SU-DHL-6 (cell line): ENCODE results near the gene PLAC1.

Experiments
- H2AFZ ChIP-seq: fragments of 200-600 bp; sonication (generic); 2 replicates; pipeline ENCODE4 v1.6.1; 2014; ENCODE audit warnings: low read depth, mild to moderate bottlenecking, moderate library complexity, mixed read lengths, antibody characterized with exemption, low read length; ENCODE audit not compliant: severe bottlenecking
- H3F3A ChIP-seq: fragments of 200-600 bp; shearing (Covaris generic); 2 replicates; pipeline ENCODE4 v1.6.0; 2016; ENCODE audit warnings: antibody characterized with exemption, mild to moderate bottlenecking; ENCODE audit not compliant: insufficient read depth
- H3K27ac ChIP-seq: fragments of 200-600 bp; sonication (generic); 2 replicates; pipeline ENCODE4 v1.5.1; 2016; ENCODE audit warnings: low read depth, mild to moderate bottlenecking, low read length, moderate library complexity, mixed read lengths
- H3K27me3 ChIP-seq: fragments of 200-600 bp; sonication (generic), shearing (Covaris generic); 2 replicates; pipeline ENCODE4 v1.6.0; 2014; ENCODE audit warnings: mild to moderate bottlenecking, low read length
- H3K36me3 ChIP-seq: fragments of 200-600 bp; sonication (generic); 2 replicates; pipeline ENCODE4 v1.6.1; 2014; ENCODE audit warnings: mild to moderate bottlenecking, low read length, mixed read lengths
- H3K4me2 ChIP-seq: fragments of 300-600, 200-600 bp; shearing (Covaris generic), sonication (generic); 2 replicates; pipeline ENCODE4 v1.6.0; 2014; ENCODE audit warnings: low read length, low read depth, mild to moderate bottlenecking; ENCODE audit not compliant: poor library complexity, severe bottlenecking
- H3K4me3 ChIP-seq: fragments of 200-600 bp; sonication (generic); 2 replicates; pipeline ENCODE4 v1.5.1; 2014; ENCODE audit warnings: antibody characterized with exemption, low read length, mild to moderate bottlenecking, mixed read lengths; ENCODE audit not compliant: insufficient read depth, poor library complexity, severe bottlenecking
- H3K79me2 ChIP-seq: fragments of 200-600 bp; sonication (generic); 2 replicates; pipeline ENCODE4 v1.6.1; 2014; ENCODE audit warnings: mild to moderate bottlenecking, low read length, moderate library complexity; ENCODE audit not compliant: insufficient read depth
- H3K9ac ChIP-seq: fragments of 200-600 bp; sonication (generic); 2 replicates; pipeline ENCODE4 v1.7.0; 2014; ENCODE audit warnings: mild to moderate bottlenecking, low read length
- H3K9me2 ChIP-seq: fragments of 200-600 bp; sonication (generic); replicated peaks from 2 replicates; pipeline ENCODE4 v1.6.1; 2014; ENCODE audit warnings: low read length; ENCODE audit not compliant: insufficient read depth
- H3K9me3 ChIP-seq: fragments of 200-600 bp; sonication (generic); 2 replicates; pipeline ENCODE4 v1.6.1; 2014; ENCODE audit warnings: low read length, mixed read lengths; ENCODE audit not compliant: insufficient read depth
- H4K20me1 ChIP-seq: fragments of 200-600 bp; sonication (generic); 2 replicates; pipeline ENCODE4 v1.6.1; 2014; ENCODE audit warnings: low read depth, mild to moderate bottlenecking, antibody characterized with exemption, low read length, moderate library complexity, mixed read lengths
- CTCF ChIP-seq: fragments of 200-600 bp; sonication (generic); IDR thresholded peaks from one replicate; pipeline ENCODE4 v1.5.1; 2017; ENCODE audit warnings: antibody characterized with exemption, mild to moderate bottlenecking, low read length, moderate library complexity; ENCODE audit not compliant: insufficient read depth, poor library complexity, severe bottlenecking
- EZH2phosphoT487 ChIP-seq: fragments of 200-600 bp; sonication (generic), shearing (Covaris generic); conservative IDR thresholded peaks from 2 replicates; pipeline ENCODE4 v1.6.1; 2018; ENCODE audit warnings: mild to moderate bottlenecking, antibody characterized with exemption, low read length, moderate library complexity, mixed read lengths

The PLAC1 gene

GRCh38 chrX:134694333-134695322 is 36.4 kb upstream of the PLAC1 start:
- Histone ChIP-seq H3K9ac (no peak overlapping the region), H3K27me3 (no peaks in the 10 kb centered on the region), H2AFZ (no peak overlapping the region), H3K27ac (no peak overlapping the region), H3K4me2 (no peak overlapping the region), H3K4me3 (no peak overlapping the region), H4K20me1 (no peaks in the 10 kb centered on the region), H3K9me2 (no peaks in the 10 kb centered on the region), H3K79me2 (no peaks in the 10 kb centered on the region), H3K9me3 (no peaks in the 10 kb centered on the region), H3F3A (no peaks in the 10 kb centered on the region), H3K36me3 (no peaks in the 10 kb centered on the region)
- no peak for TF ChIP-seq CTCF
- no peak for TF ChIP-seq EZH2phosphoT487

GRCh38 chrX:134693644-134694043 is 35.4 kb upstream of the PLAC1 start:
- H3K27me3 ChIP-seq, result no peaks in the 10 kb centered on the region
- H3K27ac ChIP-seq, result no peak overlapping the region
- TF ChIP-seq EZH2phosphoT487 (no peak), CTCF (no peak)

DNA sequence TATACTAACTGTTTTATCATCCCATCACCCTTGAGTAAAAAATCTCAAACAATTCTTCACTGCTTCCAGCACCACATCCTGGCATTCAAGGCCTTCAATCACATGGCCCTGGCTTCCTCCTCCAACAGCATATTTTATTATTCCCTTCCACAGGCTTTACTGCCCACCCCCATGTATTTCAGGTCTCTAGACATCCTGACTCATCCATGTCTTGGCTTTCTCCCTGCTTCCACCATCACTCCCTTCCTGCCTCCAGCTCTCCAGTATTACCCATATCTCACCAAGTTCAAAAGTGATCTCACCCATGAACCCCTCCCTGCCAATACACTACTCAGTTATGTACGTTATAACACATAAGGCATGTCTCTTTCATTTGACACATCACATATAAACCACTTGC is 34.7 kb upstream of the PLAC1 start:
- Histone ChIP-seq H2AFZ (no peak overlapping the region), H3K9ac (no peak overlapping the region), H3K4me2 (no peak overlapping the region), H3F3A (no peaks in the 10 kb centered on the region), H3K4me3 (no peak overlapping the region), H3K27me3 (no peaks in the 10 kb centered on the region), H4K20me1 (no peaks in the 10 kb centered on the region), H3K27ac (no peak overlapping the region), H3K36me3 (no peaks in the 10 kb centered on the region), H3K9me3 (no peaks in the 10 kb centered on the region), H3K79me2 (no peaks in the 10 kb centered on the region), H3K9me2 (no peaks in the 10 kb centered on the region)
- no peak for TF ChIP-seq EZH2phosphoT487
- no peak for TF ChIP-seq CTCF

More at GRCh38 chrX:134693644-134694043, 35.4 kb upstream of the PLAC1 start:
- H2AFZ ChIP-seq, result no peak overlapping the region
- H3F3A ChIP-seq, result no peaks in the 10 kb centered on the region
- no peaks in the 10 kb centered on the region for H3K9me3 ChIP-seq
- no peaks in the 10 kb centered on the region for H4K20me1 ChIP-seq
- no peak overlapping the region for H3K9ac ChIP-seq
- no peak overlapping the region for H3K4me3 ChIP-seq
- H3K9me2 ChIP-seq, result no peaks in the 10 kb centered on the region
- no peak overlapping the region for H3K4me2 ChIP-seq
- no peaks in the 10 kb centered on the region for H3K36me3 ChIP-seq
- no peaks in the 10 kb centered on the region for H3K79me2 ChIP-seq
